ENCODE data around the gene SCAMP2.
A peak's percentile ranks its signal among the peaks of the same experiment; 100 is the strongest.
"Not testable (repeated sequence)": the region's sequence is repeated elsewhere in the genome, so short reads cannot be mapped to it uniquely, and the experiment has no call there.

The SCAMP2 gene, protein sequence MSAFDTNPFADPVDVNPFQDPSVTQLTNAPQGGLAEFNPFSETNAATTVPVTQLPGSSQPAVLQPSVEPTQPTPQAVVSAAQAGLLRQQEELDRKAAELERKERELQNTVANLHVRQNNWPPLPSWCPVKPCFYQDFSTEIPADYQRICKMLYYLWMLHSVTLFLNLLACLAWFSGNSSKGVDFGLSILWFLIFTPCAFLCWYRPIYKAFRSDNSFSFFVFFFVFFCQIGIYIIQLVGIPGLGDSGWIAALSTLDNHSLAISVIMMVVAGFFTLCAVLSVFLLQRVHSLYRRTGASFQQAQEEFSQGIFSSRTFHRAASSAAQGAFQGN

DNA sequence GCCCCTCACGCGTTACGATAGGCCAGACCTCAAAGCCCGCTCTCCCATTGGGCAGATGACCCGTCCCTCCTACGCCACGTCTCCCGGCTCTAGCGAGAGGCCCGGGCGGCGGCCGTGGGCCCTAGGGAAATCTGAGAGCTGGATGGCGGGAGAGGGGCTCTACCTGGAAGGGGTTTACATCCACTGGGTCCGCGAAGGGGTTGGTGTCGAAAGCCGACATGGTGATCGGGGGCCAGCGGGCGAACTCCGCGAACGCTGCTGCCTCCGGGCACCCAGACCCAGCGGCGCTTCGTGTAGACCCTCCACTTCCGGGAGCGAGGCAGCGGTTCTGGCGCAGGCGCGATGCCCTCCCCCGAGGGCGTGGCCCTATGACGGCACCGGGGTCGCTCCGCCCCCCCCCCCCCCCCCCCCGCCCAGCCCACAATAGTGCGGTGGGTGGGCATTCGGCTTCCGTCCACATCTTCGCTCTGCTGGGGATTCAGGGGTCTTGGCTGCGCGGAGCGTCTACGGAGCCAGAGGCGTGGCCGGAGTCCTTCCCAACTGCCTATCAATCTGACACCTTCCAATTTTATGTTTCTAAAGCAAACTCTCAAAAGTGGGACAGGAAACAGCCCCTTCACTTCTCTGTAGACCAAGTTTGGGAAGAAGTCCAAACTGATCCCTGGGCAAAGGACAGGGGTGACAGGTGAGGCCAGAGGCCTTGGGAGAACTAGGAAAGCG lies at the start of gene SCAMP2:
TSS of gene SCAMP2 (minus strand) at position 330 of the 720 bp plus-strand sequence. CDS start at position 220, 110 bp downstream.
- DNase-seq (ENCODE audit: low read depth): peak; percentile 88

DNA sequence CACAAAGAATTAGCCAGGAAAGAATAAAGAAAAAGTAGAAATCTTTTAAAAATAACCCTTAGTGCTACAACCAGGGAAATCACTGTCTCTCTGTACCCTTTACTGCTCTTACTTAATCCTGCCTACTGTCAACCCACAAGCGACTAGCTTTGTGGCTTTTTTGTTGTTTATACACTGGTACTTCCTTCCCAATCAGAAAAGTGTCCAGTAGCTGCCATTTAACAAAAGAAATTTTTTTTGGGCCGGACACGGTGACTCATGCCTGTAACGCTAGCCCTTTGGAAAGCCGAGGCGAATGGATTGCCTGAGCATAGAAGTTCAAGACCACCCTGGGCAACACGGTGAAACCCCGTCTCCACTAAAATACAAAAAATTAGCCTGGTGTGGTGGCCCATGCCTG lies 47.3 kb upstream of the SCAMP2 start:
- DNase-seq (ENCODE audit: low read depth): no peak

DNA sequence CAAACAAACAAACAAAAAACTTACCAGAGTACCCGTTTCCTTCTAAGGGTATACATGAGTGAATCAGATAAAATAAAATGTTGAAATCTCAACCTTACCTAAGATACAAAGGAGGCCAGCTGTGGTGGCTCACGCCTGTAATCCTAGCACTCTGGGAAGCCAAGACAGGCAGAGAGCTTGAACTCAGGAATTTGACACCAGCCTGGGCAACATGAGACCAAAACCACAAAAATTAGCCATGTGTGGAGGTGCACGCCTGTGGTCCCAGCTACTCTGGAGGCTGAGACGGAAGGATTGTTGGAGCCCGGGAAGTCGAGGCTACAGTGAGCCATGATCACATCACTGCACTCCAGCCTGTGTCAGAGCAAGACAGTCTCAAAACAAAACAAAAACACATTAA lies 44.5 kb upstream of the SCAMP2 start:
- DNase-seq (ENCODE audit: low read depth): no peak

DNA sequence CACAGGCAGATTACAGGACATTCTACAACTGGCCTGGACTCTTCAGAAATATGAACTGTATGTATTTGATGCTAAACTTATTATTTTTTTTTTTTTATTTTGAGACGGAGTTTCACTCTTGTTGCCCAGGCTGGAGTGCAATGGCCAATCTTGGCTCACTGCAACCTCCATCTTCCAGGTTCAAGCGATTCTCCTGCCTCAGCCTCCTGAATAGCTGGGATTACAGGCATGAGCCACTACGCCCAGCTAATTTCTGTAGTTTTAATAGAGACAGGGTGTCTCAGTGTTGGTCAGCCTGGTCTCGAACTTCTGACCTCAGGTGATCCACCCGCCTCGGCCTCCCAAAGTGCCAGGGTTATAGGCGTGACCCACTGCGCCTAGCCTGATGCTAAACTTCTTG lies 40.6 kb upstream of the SCAMP2 start:
- DNase-seq (ENCODE audit: low read depth): not testable (repeated sequence)

DNA sequence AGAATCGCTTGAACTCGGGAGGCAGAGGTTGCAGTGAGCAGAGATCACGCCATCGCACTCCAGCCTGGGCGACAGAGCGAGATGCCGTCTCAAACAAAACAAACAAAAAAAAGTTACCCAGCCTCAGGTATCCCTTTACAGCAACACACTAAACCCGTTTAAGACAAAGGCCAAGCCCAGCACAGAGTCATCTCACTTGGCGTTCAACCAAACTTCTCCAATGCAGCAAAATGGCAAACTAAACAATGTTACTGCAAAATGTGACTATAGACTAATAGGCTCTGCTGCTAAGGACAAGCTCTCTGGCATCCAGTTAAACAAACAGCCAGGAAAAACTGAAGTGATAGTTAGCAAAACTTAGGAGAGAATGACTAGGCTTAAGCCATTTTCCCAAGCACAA lies 39.9 kb upstream of the SCAMP2 start:
- no peak for DNase-seq (ENCODE audit: low read depth)

DNA sequence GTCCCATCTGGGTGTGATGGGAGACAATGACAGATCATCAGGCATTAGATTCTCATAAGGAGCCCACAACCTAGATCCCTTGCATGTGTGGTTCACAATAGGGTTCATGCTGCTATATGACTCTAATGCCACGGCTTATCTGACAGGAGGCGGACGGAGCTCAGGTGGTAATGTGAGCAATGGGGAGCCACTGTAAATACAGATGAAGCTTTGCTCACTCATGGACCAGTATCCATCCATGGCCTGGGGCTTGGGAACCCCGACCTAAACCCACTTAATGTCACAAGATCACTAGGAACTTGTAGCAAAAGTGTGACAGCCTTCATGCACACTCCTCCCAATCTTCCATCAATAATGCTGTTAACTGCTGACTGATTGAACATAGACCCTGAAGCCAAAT lies 35.5 kb upstream of the SCAMP2 start:
- no peak for DNase-seq (ENCODE audit: low read depth)

- no peak for DNase-seq (ENCODE audit: low read depth)
Measured at GRCh38 chr15:74907163-74907870, 34.2 kb upstream of the SCAMP2 start.

DNA sequence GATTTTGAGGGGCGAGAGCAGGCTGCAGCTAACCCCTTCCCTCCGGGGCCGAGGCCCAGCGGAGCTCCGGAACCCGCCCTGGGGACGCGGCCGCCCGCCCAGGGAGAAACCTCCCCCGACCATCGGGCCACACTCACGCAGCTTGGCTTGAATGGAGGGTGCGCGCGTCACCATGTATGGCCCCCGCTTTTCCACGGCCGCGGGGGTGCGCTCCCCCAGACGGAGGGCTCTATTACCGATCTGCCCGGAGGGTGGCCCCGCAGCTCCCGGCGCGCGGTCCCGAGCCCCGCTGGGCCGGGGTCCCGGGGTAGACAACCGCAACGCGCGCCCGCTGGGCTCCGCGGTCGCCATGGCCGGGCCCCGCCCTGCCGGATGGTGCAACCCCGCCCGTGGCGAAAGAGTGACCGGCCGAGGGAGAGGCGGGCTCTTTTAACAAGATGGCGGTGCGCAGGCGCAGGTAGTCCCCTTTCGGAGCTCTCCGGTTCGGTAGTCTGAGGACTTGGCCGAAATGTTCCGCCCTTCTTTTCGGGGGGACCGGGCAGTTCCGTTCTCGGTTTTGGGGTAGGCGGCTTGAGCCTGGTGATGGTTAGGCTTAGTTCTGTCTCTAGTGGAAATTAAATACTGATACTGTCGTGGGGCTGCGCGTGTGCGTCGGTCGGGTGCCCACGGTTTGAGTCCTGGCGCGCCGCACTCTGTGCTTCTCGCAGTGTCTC lies 33.4 kb upstream of the SCAMP2 start, which contains the start of gene FAM219B:
TSS of gene FAM219B (minus strand) at position 402 of the 713 bp plus-strand sequence. CDS start at position 351, 51 bp downstream.
- peak; percentile 74 for DNase-seq (ENCODE audit: low read depth)

GRCh38 chr15:74906067-74906449 lies 32.9 kb upstream of the SCAMP2 start:
- no peak for DNase-seq (ENCODE audit: low read depth)

DNA sequence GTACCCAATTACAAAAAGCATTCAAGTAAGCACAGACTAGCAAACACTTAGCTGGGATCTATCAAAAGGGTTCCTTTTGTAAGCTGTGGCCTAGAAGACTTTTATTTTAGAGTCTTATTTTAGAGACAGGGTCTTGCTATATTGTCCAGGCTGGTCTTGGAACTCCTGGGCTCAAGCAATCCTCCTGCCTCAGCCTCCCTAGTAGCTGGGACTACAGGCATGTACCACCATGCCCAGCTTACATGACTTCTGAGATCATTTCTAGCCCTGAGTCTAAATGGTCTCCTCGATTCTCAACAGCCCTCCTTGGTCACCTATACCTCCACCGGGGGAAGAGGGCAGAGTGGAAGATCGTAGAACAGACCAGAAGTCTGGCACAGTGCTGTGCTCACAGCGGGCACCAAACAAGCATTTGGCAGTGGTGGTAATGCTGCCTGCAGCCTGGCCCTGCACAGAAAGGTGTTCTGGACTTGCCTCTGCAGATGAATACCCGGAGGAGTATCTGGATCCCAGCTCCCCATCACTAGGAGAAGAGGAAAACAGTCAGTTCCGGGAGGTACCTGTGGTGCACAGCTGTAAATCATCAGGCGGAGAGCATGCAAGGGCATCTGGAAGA lies 31.1 kb upstream of the SCAMP2 start:
- no peak for DNase-seq (ENCODE audit: low read depth)

DNA sequence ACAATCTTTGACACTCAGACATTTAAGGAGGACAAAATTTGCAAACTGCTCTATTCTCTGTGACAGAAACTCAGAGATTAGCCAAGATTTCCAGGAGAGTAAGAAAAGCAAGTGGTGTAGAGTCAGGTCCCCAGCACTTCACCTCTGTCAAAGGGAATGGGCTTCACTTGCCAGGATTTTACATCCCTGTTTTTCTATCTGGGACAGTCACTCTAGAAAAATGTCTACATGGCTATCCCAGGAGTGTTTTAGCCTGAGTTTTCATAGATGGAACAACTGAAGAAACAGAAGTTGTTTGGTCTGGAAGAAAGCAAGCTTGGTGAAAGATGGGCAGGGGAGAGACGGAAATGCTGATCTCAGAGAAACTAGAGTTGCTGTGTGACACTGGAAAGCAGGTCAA lies 30.5 kb upstream of the SCAMP2 start:
- no peak for DNase-seq (ENCODE audit: low read depth)

GRCh38 chr15:74902295-74903075 lies 29.3 kb upstream of the SCAMP2 start:
- no peak for DNase-seq (ENCODE audit: low read depth)

DNA sequence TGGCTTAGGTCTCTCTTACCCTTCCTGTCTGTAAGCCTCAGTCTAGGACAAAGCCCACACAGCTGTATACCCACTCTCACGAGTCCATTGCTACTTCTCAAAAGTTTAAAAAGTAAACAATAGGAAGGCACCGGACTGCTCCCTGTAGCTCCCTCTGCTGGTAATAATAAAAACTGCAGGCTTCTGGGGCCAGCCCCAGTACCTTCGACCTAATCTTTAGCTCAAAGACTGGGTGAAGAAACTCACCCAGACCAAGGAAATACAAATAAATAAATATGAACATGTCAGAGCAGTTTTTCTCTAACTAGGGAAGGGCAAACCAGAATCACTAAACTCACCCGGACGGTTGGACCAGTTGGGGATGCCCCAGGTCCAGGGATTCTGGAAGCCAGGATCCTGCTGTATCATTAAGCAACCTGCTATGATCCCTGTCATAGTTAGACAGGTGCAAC lies 28.5 kb upstream of the SCAMP2 start:
- peak; percentile 27 for DNase-seq (ENCODE audit: low read depth)

GRCh38 chr15:74897300-74897701 lies 24.1 kb upstream of the SCAMP2 start:
- DNase-seq (ENCODE audit: low read depth): no peak

GRCh38 chr15:74896316-74896715 lies 23.2 kb upstream of the SCAMP2 start:
- DNase-seq (ENCODE audit: low read depth): no peak

DNA sequence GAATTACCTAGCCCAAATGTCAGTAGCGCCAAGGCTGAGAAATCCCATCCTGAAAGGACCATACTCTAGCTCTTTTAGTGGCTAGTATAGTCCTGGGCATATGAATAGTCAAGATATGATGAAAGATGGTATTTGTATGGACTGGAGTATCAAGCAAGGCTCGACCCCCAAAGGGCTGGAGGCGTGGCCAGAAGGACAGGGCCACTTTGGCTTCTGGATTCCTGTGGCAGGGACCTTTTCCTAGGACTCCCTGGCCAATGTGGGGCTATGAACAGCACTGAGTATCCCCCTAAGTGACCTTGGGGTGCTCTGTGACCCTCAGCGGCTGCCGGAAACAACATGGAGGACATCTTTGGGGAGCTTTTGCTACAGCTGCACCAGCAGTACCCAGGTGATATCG lies 22.7 kb upstream of the SCAMP2 start:
- no peak for DNase-seq (ENCODE audit: low read depth)

- not testable (repeated sequence) for DNase-seq (ENCODE audit: low read depth)
Measured at GRCh38 chr15:74894383-74894782, 21.2 kb upstream of the SCAMP2 start.

DNA sequence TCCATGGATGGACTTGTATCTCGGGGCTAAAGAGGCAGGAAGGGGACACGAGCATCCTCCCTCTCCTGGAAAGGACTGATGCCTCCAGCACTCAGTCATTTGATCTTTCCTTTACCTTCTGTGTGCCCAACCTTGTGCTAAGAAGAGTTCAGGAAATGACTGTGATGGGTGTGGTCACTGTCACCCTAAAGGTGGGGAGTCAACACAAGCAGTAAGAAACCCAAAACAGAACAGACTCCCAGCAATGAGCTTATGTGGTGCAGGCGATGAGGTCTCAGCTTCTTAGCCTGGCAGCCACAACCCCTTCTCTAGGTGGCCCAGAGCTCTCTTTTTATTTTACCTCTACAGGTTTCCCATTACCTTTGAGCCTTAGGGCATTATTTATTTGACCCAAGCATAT lies 20.5 kb upstream of the SCAMP2 start:
- no peak for DNase-seq (ENCODE audit: low read depth)

DNA sequence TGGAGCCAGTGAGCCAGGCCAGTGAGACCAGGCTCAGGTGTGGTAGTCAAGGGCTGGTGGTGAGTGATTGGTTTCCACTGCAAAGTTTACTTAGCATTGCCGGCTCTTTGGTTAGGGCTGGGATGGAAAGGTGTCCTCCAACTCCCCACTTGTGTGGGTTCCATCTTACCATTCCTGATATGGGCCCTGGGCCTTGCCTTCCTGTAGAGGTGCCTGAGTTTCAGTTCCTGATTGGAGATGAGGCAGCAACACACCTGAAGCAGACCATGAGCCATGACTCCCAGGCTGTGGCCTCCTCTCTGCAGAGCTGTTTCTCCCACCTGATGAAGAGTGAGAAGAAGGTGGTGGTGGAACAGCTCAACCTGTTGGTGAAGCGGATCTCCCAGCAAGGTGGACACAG lies 19.8 kb upstream of the SCAMP2 start:
- DNase-seq (ENCODE audit: low read depth): no peak

DNA sequence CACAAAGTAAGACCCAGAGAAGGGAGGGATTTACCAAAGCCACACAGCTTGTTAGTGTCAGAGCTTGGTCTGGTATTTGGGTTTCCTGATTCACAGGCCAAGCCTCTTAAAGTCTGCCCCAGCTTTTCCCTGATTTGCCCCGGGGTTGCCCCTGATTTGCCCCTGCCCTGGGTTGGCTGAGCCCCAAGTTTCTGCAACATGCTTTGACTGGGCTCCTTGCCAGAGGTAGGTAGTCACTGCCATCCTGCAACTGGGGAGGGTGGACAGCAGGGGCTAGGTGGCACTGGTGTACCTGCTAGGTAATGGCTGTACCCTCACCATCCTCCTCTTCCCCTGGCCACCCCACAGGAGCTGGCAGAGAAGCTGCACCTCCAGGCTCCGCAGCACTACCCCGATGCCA lies 19.1 kb upstream of the SCAMP2 start:
- no peak for DNase-seq (ENCODE audit: low read depth)

GRCh38 chr15:74891469-74891868 lies 18.3 kb upstream of the SCAMP2 start:
- DNase-seq (ENCODE audit: low read depth): no peak

Data from fibroblast of the conjunctiva (primary cell).